Peyer's patch (tissue), 4 donors: ENCODE measurements around the gene TAMALIN. TPM values are rescaled to one million over a fixed set of nuclear protein-coding genes. Genes with fewer than 3 reads are reported as not detected.

Experiments
- DNase-seq, 3 donors: peaks; one replicate each; pipeline ENCODE4 v3.0.0-alpha.2; 2017 to 2019
- H3K27ac ChIP-seq, 4 donors: fragments of 200-600 bp; sonication (generic); one replicate each; pipeline ENCODE4 v1.5.1; 2016 to 2019
- H3K27me3 ChIP-seq, 2 donors: fragments of 200-600 bp; sonication (generic); one replicate each; pipeline ENCODE4 v1.5.1; 2019
- H3K36me3 ChIP-seq, 3 donors: fragments of 200-600 bp; sonication (generic); one replicate each; pipeline ENCODE4 v1.5.1; 2016 to 2019
- H3K4me1 ChIP-seq, 4 donors: fragments of 200-600 bp; sonication (generic); one replicate each; pipeline ENCODE4 v1.5.1; 2016 to 2019
- H3K4me3 ChIP-seq, 4 donors: fragments of 200-600 bp; sonication (generic); 1 replicate in 3 of 4; 2 replicates in 1 of 4; pipeline ENCODE4 v1.5.1; 2016 to 2019; ENCODE audit warnings: mild to moderate bottlenecking in 1 of 4
- H3K9me3 ChIP-seq, 4 donors: fragments of 200-600 bp; sonication (generic); one replicate each; pipeline ENCODE4 v1.5.1; 2016 to 2019; ENCODE audit warnings: mild to moderate bottlenecking in 1 of 4
- CTCF ChIP-seq, 6 experiments: fragments of 450-650 bp in 4 of 6; fragments of 200-600 bp in 2 of 6; sonication (generic) in 1 of 6; IDR thresholded peaks; one replicate each; pipeline ENCODE4 v1.5.1; 2017 to 2019; ENCODE audit warnings: antibody characterized with exemption in 6 of 6, mild to moderate bottlenecking in 3 of 6, moderate library complexity in 1 of 6
- POLR2A ChIP-seq, 2 donors: fragments of 450-650 bp; IDR thresholded peaks; one replicate each; pipeline ENCODE4 v1.5.1; 2017; ENCODE audit warnings: antibody characterized with exemption in 2 of 2, mild to moderate bottlenecking in 2 of 2, moderate library complexity in 2 of 2
- total RNA-seq, 4 donors: library from RNA; depleted of rRNA; stranded (reverse); fragments of >200 nt; gene quantifications; one replicate each; pipeline ENCODE4 v1.1.0, GENCODE V29; 2016

Gene TAMALIN
- 100 to 1,000 TPM in 1 of 4 donors, 10 to 100 TPM in 1, 1 to 10 TPM in 2; 1.2 to 112 (median 16.2) TPM for total RNA-seq

DNA sequence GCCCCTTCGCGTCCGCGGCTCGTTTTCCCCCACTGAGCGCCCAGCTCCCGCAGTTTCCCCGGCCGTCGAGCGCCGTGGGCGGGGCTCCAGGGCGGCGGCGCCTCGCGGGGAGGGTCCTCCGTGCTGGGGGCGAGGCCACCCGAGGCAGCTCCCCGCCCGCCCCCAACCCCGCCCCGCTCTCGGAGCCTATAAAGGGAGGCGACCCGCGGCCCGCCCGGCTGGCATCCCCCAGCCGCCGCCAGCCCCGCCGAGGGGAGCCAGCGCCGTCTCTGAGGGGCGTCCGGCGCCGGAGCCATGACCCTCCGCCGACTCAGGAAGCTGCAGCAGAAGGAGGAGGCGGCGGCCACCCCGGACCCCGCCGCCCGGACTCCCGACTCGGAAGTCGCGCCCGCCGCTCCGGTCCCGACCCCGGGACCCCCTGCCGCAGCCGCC lies at the start of gene TAMALIN:
Gene TAMALIN (plus strand): TSS at position 221 of the 432 bp plus-strand sequence. CDS start 74 bp downstream, at position 295.
- Histone ChIP-seq H3K27ac (peak within 1 kb of the TSS; percentile 79 to 93 (median 87)), H3K9me3 (no peaks in the 10 kb centered on the region), H3K36me3 (no peaks in the 10 kb centered on the region), H3K4me1 (peaks cover 0 to 33% (median 12%) of the 10 kb centered on the region in 4 donors), H3K4me3 (peak within 1 kb of the TSS; percentile 58 to 81 (median 68)), H3K27me3 (peaks cover 0 to 10% of the 10 kb centered on the region in 2 donors)
- TF ChIP-seq CTCF (IDR thresholded peaks at IDR 0.05): no peak
- peak; percentile 68 to 70 for TF ChIP-seq POLR2A (IDR thresholded peaks at IDR 0.05)
- DNase-seq: peak; percentile 76 to 90 (median 77)

DNA sequence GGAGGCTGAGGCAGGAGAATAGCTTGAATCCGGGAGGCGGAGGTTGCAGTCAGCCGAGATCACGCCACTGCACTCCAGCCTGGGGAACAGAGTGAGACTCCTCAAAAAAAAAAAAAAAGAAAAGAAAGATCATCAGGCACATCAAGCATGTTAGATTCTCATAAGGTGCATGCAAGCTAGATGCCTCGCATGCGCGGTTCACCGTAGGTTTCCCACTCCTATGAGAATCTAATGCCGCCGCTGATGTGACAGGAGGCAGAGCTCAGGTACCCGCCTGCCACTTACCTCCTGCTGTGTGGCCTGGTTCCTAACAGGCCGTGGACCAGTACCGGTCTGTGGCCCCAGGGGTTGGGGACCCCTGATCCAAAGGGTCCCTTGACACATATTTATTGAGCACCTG lies 48.2 kb upstream of the TAMALIN start:
- Histone ChIP-seq H3K9me3 (no peaks in the 10 kb centered on the region), H3K27ac (peak overlapping the region in 3 of 4 donors; percentile 1 to 83 (median 51)), H3K27me3 (no peaks in the 10 kb centered on the region), H3K4me1 (peaks cover 0 to 67% (median 8%) of the 10 kb centered on the region in 4 donors), H3K4me3 (no peak overlapping the region), H3K36me3 (no peaks in the 10 kb centered on the region)
- no peak for DNase-seq
- TF ChIP-seq CTCF (IDR thresholded peaks at IDR 0.05): no peak
- no peak for TF ChIP-seq POLR2A (IDR thresholded peaks at IDR 0.05)

GRCh38 chr12:51959211-51959610 lies 47.5 kb upstream of the TAMALIN start:
- Histone ChIP-seq H3K36me3 (no peaks in the 10 kb centered on the region), H3K4me1 (peaks cover 0 to 63% (median 8%) of the 10 kb centered on the region in 4 donors), H3K27ac (peak overlapping the region in 3 of 4 donors; percentile 1 to 83 (median 51)), H3K27me3 (no peaks in the 10 kb centered on the region), H3K4me3 (peak overlapping the region in 1 of 4 donors; percentile 6), H3K9me3 (no peaks in the 10 kb centered on the region)
- TF ChIP-seq POLR2A (IDR thresholded peaks at IDR 0.05) (no peak), CTCF (IDR thresholded peaks at IDR 0.05) (no peak)
- peak in 1 of 3 donors; percentile 65 for DNase-seq

- TF ChIP-seq POLR2A (IDR thresholded peaks at IDR 0.05) (no peak), CTCF (IDR thresholded peaks at IDR 0.05) (no peak)
- H3K4me3 ChIP-seq: no peak overlapping the region
- no peaks in the 10 kb centered on the region for H3K36me3 ChIP-seq
- no peaks in the 10 kb centered on the region for H3K27me3 ChIP-seq
- DNase-seq: no peak
- H3K4me1 ChIP-seq: peaks cover 0 to 56% (median 8%) of the 10 kb centered on the region in 4 donors
- no peaks in the 10 kb centered on the region for H3K9me3 ChIP-seq
- peak overlapping the region in 3 of 4 donors; percentile 2 to 52 (median 51) for H3K27ac ChIP-seq
Measured at GRCh38 chr12:51959921-51960320, 46.8 kb upstream of the TAMALIN start.

DNA sequence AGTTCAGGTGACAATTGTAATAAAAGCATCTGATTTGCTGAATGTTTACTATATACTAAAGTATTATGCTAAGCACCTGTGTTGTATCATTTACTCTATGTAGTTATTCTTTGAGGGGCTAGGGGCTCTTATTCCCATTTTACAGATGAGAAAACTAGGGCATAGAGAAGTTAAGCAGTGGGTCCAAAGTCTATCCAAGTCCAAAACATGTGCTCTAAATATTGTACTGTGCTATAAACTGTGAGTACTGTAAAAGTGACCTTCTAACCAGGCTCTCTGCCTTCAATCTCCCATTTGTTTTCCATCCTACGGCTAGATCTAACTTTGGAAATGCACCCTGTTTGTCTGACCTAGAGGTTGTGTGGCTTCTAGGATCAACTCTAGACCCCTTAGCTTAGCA lies 46.3 kb upstream of the TAMALIN start:
- H3K4me1 ChIP-seq: peaks cover 0 to 50% (median 8%) of the 10 kb centered on the region in 4 donors
- no peaks in the 10 kb centered on the region for H3K36me3 ChIP-seq
- peak overlapping the region in 2 of 4 donors; percentile 2 to 52 for H3K27ac ChIP-seq
- no peaks in the 10 kb centered on the region for H3K9me3 ChIP-seq
- TF ChIP-seq CTCF (IDR thresholded peaks at IDR 0.05) (no peak), POLR2A (IDR thresholded peaks at IDR 0.05) (no peak)
- no peaks in the 10 kb centered on the region for H3K27me3 ChIP-seq
- H3K4me3 ChIP-seq: no peak overlapping the region
- no peak for DNase-seq
